HG03064 (cell line): Measurements from ENCODE around the gene SERPINH1.

Experiments used
- ATAC-seq: cut with Tn5 transposase; IDR thresholded peaks from one replicate; pipeline ENCODE4 v1.9.1; 2021; ENCODE audit warnings: low read depth; ENCODE audit not compliant: unreplicated experiment

The SERPINH1 gene

GRCh38 chr11:75562048-75562835 is at the start of gene SERPINH1:
SERPINH1 (plus strand) TSS chr11:75562253; CDS start chr11:75566350, 4,097 bp downstream.
- peak; percentile 64 for ATAC-seq

- no peak for ATAC-seq
Observed at GRCh38 chr11:75513250-75513649, 48.8 kb upstream of the SERPINH1 start.

GRCh38 chr11:75514596-75514995 is 47.5 kb upstream of the SERPINH1 start:
- no peak for ATAC-seq

GRCh38 chr11:75516140-75516539 is 45.9 kb upstream of the SERPINH1 start:
- no peak for ATAC-seq

- no peak for ATAC-seq
Observed at GRCh38 chr11:75516886-75517285, 45.2 kb upstream of the SERPINH1 start.

GRCh38 chr11:75518204-75518549 is 43.9 kb upstream of the SERPINH1 start:
- ATAC-seq: no peak

GRCh38 chr11:75518771-75519653 is 43.0 kb upstream of the SERPINH1 start:
- ATAC-seq: no peak

- ATAC-seq: no peak
Observed at GRCh38 chr11:75520688-75521087, 41.4 kb upstream of the SERPINH1 start.

- no peak for ATAC-seq
Observed at GRCh38 chr11:75522286-75523044, 39.6 kb upstream of the SERPINH1 start.

- no peak for ATAC-seq
Observed at GRCh38 chr11:75523189-75523588, 38.9 kb upstream of the SERPINH1 start.

GRCh38 chr11:75523811-75524664 is 38.0 kb upstream of the SERPINH1 start:
- ATAC-seq: no peak

- ATAC-seq: peak; percentile 7
Observed at GRCh38 chr11:75524665-75525432, 37.2 kb upstream of the SERPINH1 start.

GRCh38 chr11:75525433-75526191 is 36.4 kb upstream of the SERPINH1 start, which contains the start of gene GDPD5:
GDPD5 (minus strand) TSS chr11:75525941; CDS start chr11:75477735, 48,206 bp downstream.
- peak; percentile 47 for ATAC-seq

GRCh38 chr11:75526192-75526541 is 35.9 kb upstream of the SERPINH1 start:
- no peak for ATAC-seq

GRCh38 chr11:75527130-75527529 is 34.9 kb upstream of the SERPINH1 start:
- no peak for ATAC-seq

GRCh38 chr11:75527938-75528735 is 33.9 kb upstream of the SERPINH1 start:
- no peak for ATAC-seq

- ATAC-seq: no peak
Observed at GRCh38 chr11:75530577-75530976, 31.5 kb upstream of the SERPINH1 start.

- no peak for ATAC-seq
Observed at GRCh38 chr11:75531325-75531724, 30.7 kb upstream of the SERPINH1 start.
